T-cell (primary cell): Measurements from ENCODE around the gene CD226. TPM values are rescaled to one million over a fixed set of nuclear protein-coding genes. Genes with fewer than 3 reads are reported as not detected.

ENCODE experiments used
- ATAC-seq, 4 experiments: fragments of 200-7000 bp in 3 of 4; fragments of 150-1000 bp in 1 of 4; cut with Tn5 transposase; replicated peaks in 1 of 4; 1 replicate in 3 of 4; 2 replicates in 1 of 4; pipeline ENCODE4 v1.10.0; 2021; ENCODE audit warnings: moderate library complexity in 3 of 4, mild to moderate bottlenecking in 2 of 4, moderate number of reproducible peaks in 1 of 4
- CTCF ChIA-PET, 2 donors: fragments of 300-600 bp; sonication (Branson Sonifier 250); formaldehyde crosslinking; loops; one replicate each; lab custom pipeline; 2022; ENCODE audit warnings: antibody characterized with exemption in 2 of 2; lab: Charles Lee
- POLR2A ChIA-PET, 2 donors: fragments of 300-600 bp; sonication (Branson Sonifier 250); formaldehyde crosslinking; loops; one replicate each; lab custom pipeline; 2022; ENCODE audit warnings: antibody characterized with exemption in 2 of 2; lab: Charles Lee
- DNase-seq, 35 experiments: peaks; one replicate each; pipeline versions ENCODE4 v3.0.0 to v3.0.0-alpha.2; 2013 to 2023
- H3K27ac ChIP-seq: one replicate; pipeline ENCODE4 v1.5.1; 2013; ENCODE audit warnings: low read length
- H3K27me3 ChIP-seq, 2 experiments: replicated peaks in 1 of 2; 1 replicate in 1 of 2; 2 replicates in 1 of 2; pipeline versions ENCODE4 v1.6.1 to v1.7.0; 2013; ENCODE audit warnings: low read length in 1 of 2, mixed read lengths in 1 of 2; ENCODE audit not compliant: control insufficient read depth in 2 of 2, insufficient read depth in 2 of 2; ENCODE audit errors: extremely low read depth in 1 of 2
- H3K36me3 ChIP-seq, 2 donors: 1 replicate in 1 of 2; 2 replicates in 1 of 2; pipeline versions ENCODE4 v1.6.1 to v1.7.0; 2013; ENCODE audit warnings: low read length in 1 of 2; ENCODE audit not compliant: control insufficient read depth in 2 of 2, insufficient read depth in 1 of 2; ENCODE audit errors: extremely low read depth in 1 of 2
- H3K4me1 ChIP-seq, 2 experiments: 1 replicate in 1 of 2; 2 replicates in 1 of 2; pipeline versions ENCODE4 v1.6.1 to v1.7.0; 2013; ENCODE audit warnings: low read length in 2 of 2, mixed read lengths in 1 of 2; ENCODE audit not compliant: insufficient read depth in 2 of 2, control insufficient read depth in 1 of 2; ENCODE audit errors: extremely low read depth in 1 of 2
- H3K4me3 ChIP-seq, 2 donors: 1 replicate in 1 of 2; 2 replicates in 1 of 2; pipeline versions ENCODE4 v1.5.1 to v1.7.0; 2013; ENCODE audit warnings: mild to moderate bottlenecking in 2 of 2, low read length in 1 of 2, moderate library complexity in 1 of 2; ENCODE audit not compliant: control insufficient read depth in 1 of 2; ENCODE audit errors: extremely low read depth in 1 of 2
- H3K9me3 ChIP-seq: 2 replicates; pipeline ENCODE4 v1.7.0; 2013
- H3K27ac Mint-ChIP-seq, 2 donors: one replicate each; pipeline ENCODE4 v1.8.0; 2020 to 2021; ENCODE audit warnings: mild to moderate bottlenecking in 2 of 2, mixed read lengths in 2 of 2
- H3K27me3 Mint-ChIP-seq, 2 donors: one replicate each; pipeline ENCODE4 v1.8.0; 2021 to 2022; ENCODE audit warnings: mixed read lengths in 2 of 2
- H3K36me3 Mint-ChIP-seq: one replicate; pipeline ENCODE4 v1.8.0; 2021; ENCODE audit warnings: mixed read lengths
- H3K4me1 Mint-ChIP-seq, 3 donors: one replicate each; pipeline ENCODE4 v1.8.0; 2020 to 2022; ENCODE audit warnings: mixed read lengths in 3 of 3, mild to moderate bottlenecking in 1 of 3
- H3K4me3 Mint-ChIP-seq, 3 donors: one replicate each; pipeline ENCODE4 v1.8.0; 2020 to 2022; ENCODE audit warnings: mild to moderate bottlenecking in 3 of 3, mixed read lengths in 3 of 3, moderate library complexity in 3 of 3
- H3K9me3 Mint-ChIP-seq, 3 donors: one replicate each; pipeline ENCODE4 v1.8.0; 2020 to 2022; ENCODE audit warnings: mixed read lengths in 3 of 3
- WGBS: methylation state at CpG from one replicate; pipeline ENCODE4 v1.1.5; 2013; ENCODE audit warnings: missing lambda C conversion rate; ENCODE audit not compliant: insufficient coverage; 5-methylcytosine and 5-hydroxymethylcytosine counted together
- total RNA-seq, 35 experiments: library from RNA in 6 of 35; stranded (reverse) in 6 of 35; fragments of 120-200 nt in 1 of 35; gene quantifications; one replicate each; pipeline versions ENCODE4 v1.2.1 to v1.2.4 and lab custom pipeline; 2013 to 2026

CD226 gene
- total RNA-seq, 5 donors from 2014 or later (not counting 1 experiment from before 2014, with no cell fraction given) = 32.2 to 87.1 (median 57.4) TPM

GRCh38 chr18:69946608-69947155 lies 991 bp downstream of the CD226 start:
- H3K36me3 Mint-ChIP-seq = peaks cover 37% of the 10 kb centered on the region
- ChIA-PET POLR2A (interaction anchor here (0.7 to 1.9 kb wide), 3 partner anchors 9 to 47 kb away, joined by 5 to 9 read pairs (median 6); no protein-coding TSS in a partner anchor), CTCF (interaction anchor here (1.0 to 1.8 kb wide), 4 partner anchors 8 to 11 kb away, joined by 3 to 8 read pairs (median 3); no protein-coding TSS in a partner anchor)
- H3K27me3 Mint-ChIP-seq = no peaks in the 10 kb centered on the region
- ATAC-seq (no peak), DNase-seq (no peak)
- peaks cover 0 to 10% (median 2%) of the 10 kb centered on the region in 3 donors for H3K9me3 Mint-ChIP-seq
- H3K4me3 Mint-ChIP-seq = peak overlapping the region in 1 of 3 donors; percentile 83
- H3K4me1 Mint-ChIP-seq = peaks cover 7% of the 10 kb centered on the region in 3 donors
- H3K27ac Mint-ChIP-seq = no peak overlapping the region
- 24% methylated on average over 2 of the region's 5 CpGs for WGBS
- Histone ChIP-seq H3K4me1 (peaks cover 63 to 74% of the 10 kb centered on the region in 2 experiments), H3K27ac (peak overlapping the region; percentile 78), H3K27me3 (no peaks in the 10 kb centered on the region), H3K9me3 (no peaks in the 10 kb centered on the region), H3K36me3 (no peaks in the 10 kb centered on the region), H3K4me3 (peak overlapping the region; percentile 41 to 45)

DNA sequence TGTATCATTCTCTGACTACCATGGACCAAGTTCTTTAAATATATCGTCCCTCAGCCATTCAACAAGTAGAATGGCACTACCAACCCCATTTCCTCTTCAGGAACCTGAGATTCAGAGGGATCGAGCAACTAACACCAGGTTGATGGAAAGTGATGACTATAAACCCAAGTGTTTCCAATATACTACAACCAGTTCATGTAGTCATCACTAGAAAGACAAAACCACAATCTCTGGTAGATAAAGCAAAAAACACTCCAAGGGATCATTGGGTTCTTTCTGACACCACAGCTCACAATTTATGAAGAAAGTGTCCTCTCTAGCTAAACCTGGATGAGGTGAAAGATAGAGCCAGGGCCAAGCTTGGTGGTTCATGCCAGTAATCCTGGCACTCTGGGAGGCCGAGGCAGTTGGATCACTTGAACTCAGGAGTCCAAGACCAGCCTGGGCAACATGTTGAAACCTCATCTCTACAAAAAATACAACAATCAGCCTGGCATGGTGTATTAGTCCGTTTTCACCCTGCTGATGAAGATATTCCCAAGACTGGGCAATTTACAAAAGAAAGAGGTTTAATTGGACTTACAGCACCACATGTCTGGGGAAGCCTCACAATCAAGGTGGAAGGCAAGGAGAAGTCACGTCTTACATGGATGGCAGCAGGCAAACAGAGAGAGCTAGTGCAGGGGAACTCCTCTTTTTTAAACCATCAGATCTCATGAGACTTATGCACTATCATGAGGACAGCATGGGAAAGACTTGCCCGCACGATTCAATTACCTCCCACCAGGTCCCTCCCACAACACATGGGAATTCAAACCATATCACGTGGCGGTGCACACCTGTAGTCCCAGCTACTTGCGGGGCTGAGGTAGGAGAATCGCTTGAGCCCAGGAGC lies 2.2 kb downstream of the CD226 start:
- ATAC-seq (no peak), DNase-seq (peak in 1 of 35 experiments; percentile 27)
- peaks cover 67 to 68% of the 10 kb centered on the region in 2 experiments for H3K4me1 ChIP-seq
- no peak overlapping the region for H3K27ac Mint-ChIP-seq
- peaks cover 0 to 5% of the 10 kb centered on the region in 2 donors for H3K36me3 ChIP-seq
- no CpG with 5 or more reads among the region's 11 CpGs for WGBS
- peak overlapping the region; percentile 39 to 45 for H3K4me3 ChIP-seq
- H3K27me3 Mint-ChIP-seq = no peaks in the 10 kb centered on the region
- ChIA-PET CTCF (interaction anchor here (0.7 to 2.8 kb wide), 6 partner anchors 10 to 209 kb away, joined by 4 to 8 read pairs (median 6); no protein-coding TSS in a partner anchor), POLR2A (interaction anchor here in 1 of 2 donors (1.9 kb wide), 1 partner anchor 11 kb away, joined by 5 read pairs; no protein-coding TSS in a partner anchor)
- H3K27ac ChIP-seq = peak overlapping the region; percentile 78
- H3K9me3 Mint-ChIP-seq = peaks cover 0 to 10% (median 2%) of the 10 kb centered on the region in 3 donors
- no peaks in the 10 kb centered on the region for H3K9me3 ChIP-seq
- H3K4me3 Mint-ChIP-seq = peak overlapping the region in 1 of 3 donors; percentile 83
- peaks cover 46% of the 10 kb centered on the region for H3K36me3 Mint-ChIP-seq
- H3K27me3 ChIP-seq = no peaks in the 10 kb centered on the region
- peaks cover 2 to 12% (median 10%) of the 10 kb centered on the region in 3 donors for H3K4me1 Mint-ChIP-seq

DNA sequence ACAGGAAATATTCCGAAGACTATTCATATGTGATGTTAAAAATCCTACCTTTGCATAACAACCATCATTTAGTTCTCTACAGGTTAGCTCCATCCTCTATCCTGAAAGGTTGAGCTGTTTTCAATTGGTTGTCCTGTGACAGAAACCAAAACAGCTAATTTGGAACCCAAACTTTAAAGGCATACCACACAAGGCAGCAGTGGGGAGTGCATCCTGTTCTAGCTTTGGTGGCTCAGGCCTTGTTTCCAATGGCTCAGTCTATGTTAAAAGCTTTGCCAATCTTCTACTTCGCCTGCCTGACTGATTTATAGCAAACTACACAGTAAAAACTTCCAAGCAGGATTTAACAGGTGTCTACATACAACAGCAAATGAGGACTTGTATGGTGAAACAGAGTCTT lies 3.2 kb downstream of the CD226 start:
- Histone ChIP-seq H3K4me3 (peak overlapping the region; percentile 2 to 45), H3K4me1 (peaks cover 57 to 62% of the 10 kb centered on the region in 2 experiments), H3K27ac (peak overlapping the region; percentile 78), H3K9me3 (no peaks in the 10 kb centered on the region), H3K27me3 (no peaks in the 10 kb centered on the region), H3K36me3 (peaks cover 3 to 5% of the 10 kb centered on the region in 2 donors)
- peak in 1 of 35 experiments; percentile 36 for DNase-seq
- ChIA-PET POLR2A (interaction anchor here (0.7 to 1.1 kb wide), 6 partner anchors 9 to 43 kb away, joined by 3 to 9 read pairs (median 4); no protein-coding TSS in a partner anchor), CTCF (interaction anchor here (0.7 to 2.8 kb wide), 10 partner anchors 10 to 337 kb away, joined by 3 to 12 read pairs (median 6); no protein-coding TSS in a partner anchor)
- H3K27me3 Mint-ChIP-seq = no peaks in the 10 kb centered on the region
- H3K4me1 Mint-ChIP-seq = peaks cover 12 to 22% (median 21%) of the 10 kb centered on the region in 3 donors
- no CpG with 5 or more reads among the region's 2 CpGs for WGBS
- H3K27ac Mint-ChIP-seq = no peak overlapping the region
- H3K9me3 Mint-ChIP-seq = peaks cover 2 to 16% (median 6%) of the 10 kb centered on the region in 3 donors
- ATAC-seq = peak in 1 of 4 experiments; percentile 28
- peak overlapping the region in 1 of 3 donors; percentile 83 for H3K4me3 Mint-ChIP-seq
- H3K36me3 Mint-ChIP-seq = peaks cover 57% of the 10 kb centered on the region

- peaks cover 65% of the 10 kb centered on the region for H3K36me3 Mint-ChIP-seq
- no peak overlapping the region for H3K4me3 ChIP-seq
- H3K9me3 Mint-ChIP-seq = peaks cover 2 to 16% (median 6%) of the 10 kb centered on the region in 3 donors
- no peaks in the 10 kb centered on the region for H3K27me3 Mint-ChIP-seq
- peaks cover 19 to 35% (median 27%) of the 10 kb centered on the region in 3 donors for H3K4me1 Mint-ChIP-seq
- peaks cover 5 to 8% of the 10 kb centered on the region in 2 donors for H3K36me3 ChIP-seq
- no peaks in the 10 kb centered on the region for H3K27me3 ChIP-seq
- peak overlapping the region in 1 of 3 donors; percentile 39 for H3K4me3 Mint-ChIP-seq
- H3K27ac Mint-ChIP-seq = peak overlapping the region; percentile 86 to 88
- ChIA-PET POLR2A (no interaction called here), CTCF (interaction anchor here (0.7 to 2.8 kb wide), 5 partner anchors 8 to 25 kb away, joined by 3 to 9 read pairs (median 5); no protein-coding TSS in a partner anchor)
- peaks cover 51 to 59% of the 10 kb centered on the region in 2 experiments for H3K4me1 ChIP-seq
- 43% methylated on average over 2 of the region's 3 CpGs for WGBS
- H3K27ac ChIP-seq = peak overlapping the region; percentile 9
- no peaks in the 10 kb centered on the region for H3K9me3 ChIP-seq
- DNase-seq (peak in 1 of 35 experiments; percentile 42), ATAC-seq (no peak)
Observed at GRCh38 chr18:69943021-69943420, 4.7 kb downstream of the CD226 start.

- Mint-ChIP-seq H3K4me3 (no peak overlapping the region), H3K27ac (peak overlapping the region; percentile 52 to 76), H3K27me3 (no peaks in the 10 kb centered on the region), H3K36me3 (peaks cover 68% of the 10 kb centered on the region), H3K9me3 (peaks cover 2 to 16% (median 6%) of the 10 kb centered on the region in 3 donors), H3K4me1 (peaks cover 19 to 43% (median 27%) of the 10 kb centered on the region in 3 donors)
- H3K36me3 ChIP-seq = peaks cover 5 to 8% of the 10 kb centered on the region in 2 donors
- ChIA-PET POLR2A (no interaction called here), CTCF (no interaction called here)
- DNase-seq (no peak), ATAC-seq (no peak)
- peaks cover 48 to 52% of the 10 kb centered on the region in 2 experiments for H3K4me1 ChIP-seq
- no CpG with 5 or more reads among the region's 1 CpG for WGBS
- H3K9me3 ChIP-seq = no peaks in the 10 kb centered on the region
- H3K4me3 ChIP-seq = no peak overlapping the region
- no peaks in the 10 kb centered on the region for H3K27me3 ChIP-seq
- no peak overlapping the region for H3K27ac ChIP-seq
Observed at GRCh38 chr18:69941183-69941582, 6.5 kb downstream of the CD226 start.
